DND-41 (cell line): Measurements from ENCODE around the gene FGF8.

ENCODE experiments used
- CTCF ChIP-seq: IDR thresholded peaks from 2 replicates; pipeline ENCODE4 v1.5.1; 2012; ENCODE audit warnings: borderline replicate concordance, low read length, moderate library complexity, mild to moderate bottlenecking; ENCODE audit not compliant: poor library complexity, severe bottlenecking; ENCODE audit errors: extremely low read depth
- EZH2 ChIP-seq: IDR thresholded peaks from 3 replicates; pipeline ENCODE4 v1.6.1; 2012; ENCODE audit warnings: borderline replicate concordance, low read depth, mild to moderate bottlenecking, moderate library complexity, low read length, inconsistent platforms; ENCODE audit not compliant: severe bottlenecking

DNA sequence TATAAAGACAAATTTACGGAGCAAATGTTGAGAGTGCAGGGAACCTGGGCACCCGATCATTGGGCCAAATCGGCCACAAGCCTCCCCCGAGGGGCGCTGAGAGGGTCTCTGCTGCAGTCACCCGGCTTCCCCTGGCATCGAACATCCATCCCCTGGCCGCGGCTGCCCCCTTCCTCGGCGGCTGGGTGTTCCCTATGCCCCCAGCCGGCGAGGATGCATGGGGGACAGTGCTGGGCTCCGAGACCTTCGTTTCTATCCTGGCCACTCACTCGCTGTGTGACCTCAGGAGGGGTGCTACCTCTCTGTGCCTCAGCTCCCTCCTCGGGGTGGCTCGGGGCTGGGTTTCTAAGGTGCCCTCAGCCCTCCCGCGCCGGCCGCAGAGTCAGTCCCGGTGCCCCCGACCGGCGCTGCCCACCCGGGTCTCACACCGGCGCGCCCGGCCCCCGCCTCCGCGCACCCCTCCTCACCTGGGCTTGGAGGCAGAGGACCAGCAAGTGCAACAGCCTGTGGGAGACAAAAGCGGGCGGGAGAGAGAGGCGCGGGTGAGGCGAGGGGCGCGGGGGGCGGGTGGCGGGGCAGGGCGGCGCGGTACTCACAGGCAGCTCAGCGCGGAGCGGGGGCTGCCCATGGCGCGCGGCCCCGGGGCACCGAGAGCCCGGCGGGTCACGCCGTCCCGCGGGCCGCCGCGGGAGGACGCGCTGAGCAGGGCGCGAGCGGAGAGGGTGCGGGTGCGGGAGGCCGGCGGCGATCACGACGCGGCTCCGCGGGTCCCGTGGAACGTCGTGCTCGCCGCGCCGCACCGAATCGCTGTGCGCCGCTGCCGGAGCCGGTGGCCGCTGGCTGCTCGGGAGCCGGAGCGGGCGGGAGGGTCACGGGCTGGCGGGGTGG, at the start of gene FGF8:
- TF ChIP-seq CTCF = no peak
- no peak for TF ChIP-seq EZH2
